ENCODE data around the gene EIF3A. TPM values are rescaled to one million over a fixed set of nuclear protein-coding genes. Genes with fewer than 3 reads are reported as not detected.

The EIF3A gene
- total RNA-seq, 1 donor: 135 TPM

DNA sequence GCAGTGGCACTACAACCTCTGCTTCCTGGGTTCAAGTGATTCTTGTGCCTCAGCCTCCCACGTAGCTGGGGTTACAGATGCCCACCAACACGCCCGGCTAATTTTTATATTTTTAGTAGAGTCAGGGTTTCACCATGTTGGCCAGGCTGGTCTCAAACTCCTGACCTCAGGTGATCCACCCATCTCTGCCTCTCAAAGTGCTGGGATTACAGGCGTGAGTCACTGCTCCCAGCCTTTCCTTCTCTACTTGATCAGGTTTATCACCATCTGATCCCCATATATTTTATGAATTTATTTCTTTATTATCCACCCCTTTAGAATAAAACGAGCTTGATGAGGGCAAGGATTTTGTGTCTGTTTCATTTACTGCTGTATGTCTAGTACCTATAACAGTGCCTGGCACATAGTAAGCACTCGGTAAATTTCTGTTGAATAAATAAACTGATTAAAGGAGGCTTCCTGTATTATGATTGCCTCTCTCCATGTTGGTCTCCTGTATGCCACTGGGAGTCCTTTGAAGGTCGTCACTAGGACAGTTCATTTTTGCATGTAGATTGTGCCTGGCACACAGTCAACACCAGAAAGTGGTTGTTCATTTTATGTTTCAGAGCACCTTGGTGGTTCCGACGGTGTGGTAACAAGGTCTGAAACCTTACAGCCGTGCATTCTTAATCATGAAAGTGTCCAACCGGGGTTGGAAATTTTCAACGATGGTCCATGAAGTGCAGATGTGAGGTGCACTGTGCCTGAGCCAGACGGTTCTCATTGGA is 9.6 kb upstream of the EIF3A start:
- Histone ChIP-seq H3K4me3 (ENCODE audit: insufficient read depth, low read length) (no peak overlapping the region), H3K4me2 (ENCODE audit: insufficient read depth, low read length) (no peak overlapping the region), H4K20me1 (ENCODE audit: insufficient read depth, low read length) (no peaks in the 10 kb centered on the region), H3K4me1 (ENCODE audit: insufficient read depth, low read length) (peaks cover 9% of the 10 kb centered on the region), H2AFZ (ENCODE audit: low read length) (no peak overlapping the region), H3K27ac (ENCODE audit: low read depth, low read length) (peak overlapping the region; percentile 10), H3K27me3 (ENCODE audit: insufficient read depth, low read length) (no peaks in the 10 kb centered on the region), H3K36me3 (ENCODE audit: insufficient read depth, low read length) (no peaks in the 10 kb centered on the region), H3K79me2 (ENCODE audit: insufficient read depth, low read length) (no peaks in the 10 kb centered on the region), H3K9me3 (ENCODE audit: low read depth, low read length) (no peaks in the 10 kb centered on the region)
- TF ChIP-seq, protein P1, sequence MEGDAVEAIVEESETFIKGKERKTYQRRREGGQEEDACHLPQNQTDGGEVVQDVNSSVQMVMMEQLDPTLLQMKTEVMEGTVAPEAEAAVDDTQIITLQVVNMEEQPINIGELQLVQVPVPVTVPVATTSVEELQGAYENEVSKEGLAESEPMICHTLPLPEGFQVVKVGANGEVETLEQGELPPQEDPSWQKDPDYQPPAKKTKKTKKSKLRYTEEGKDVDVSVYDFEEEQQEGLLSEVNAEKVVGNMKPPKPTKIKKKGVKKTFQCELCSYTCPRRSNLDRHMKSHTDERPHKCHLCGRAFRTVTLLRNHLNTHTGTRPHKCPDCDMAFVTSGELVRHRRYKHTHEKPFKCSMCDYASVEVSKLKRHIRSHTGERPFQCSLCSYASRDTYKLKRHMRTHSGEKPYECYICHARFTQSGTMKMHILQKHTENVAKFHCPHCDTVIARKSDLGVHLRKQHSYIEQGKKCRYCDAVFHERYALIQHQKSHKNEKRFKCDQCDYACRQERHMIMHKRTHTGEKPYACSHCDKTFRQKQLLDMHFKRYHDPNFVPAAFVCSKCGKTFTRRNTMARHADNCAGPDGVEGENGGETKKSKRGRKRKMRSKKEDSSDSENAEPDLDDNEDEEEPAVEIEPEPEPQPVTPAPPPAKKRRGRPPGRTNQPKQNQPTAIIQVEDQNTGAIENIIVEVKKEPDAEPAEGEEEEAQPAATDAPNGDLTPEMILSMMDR (IDR thresholded peaks at IDR 0.05; ENCODE audit: extremely low read depth, low read depth, low read length): no peak
- DNase-seq (ENCODE audit: insufficient read length, low spot score, missing footprints): no peak

DNA sequence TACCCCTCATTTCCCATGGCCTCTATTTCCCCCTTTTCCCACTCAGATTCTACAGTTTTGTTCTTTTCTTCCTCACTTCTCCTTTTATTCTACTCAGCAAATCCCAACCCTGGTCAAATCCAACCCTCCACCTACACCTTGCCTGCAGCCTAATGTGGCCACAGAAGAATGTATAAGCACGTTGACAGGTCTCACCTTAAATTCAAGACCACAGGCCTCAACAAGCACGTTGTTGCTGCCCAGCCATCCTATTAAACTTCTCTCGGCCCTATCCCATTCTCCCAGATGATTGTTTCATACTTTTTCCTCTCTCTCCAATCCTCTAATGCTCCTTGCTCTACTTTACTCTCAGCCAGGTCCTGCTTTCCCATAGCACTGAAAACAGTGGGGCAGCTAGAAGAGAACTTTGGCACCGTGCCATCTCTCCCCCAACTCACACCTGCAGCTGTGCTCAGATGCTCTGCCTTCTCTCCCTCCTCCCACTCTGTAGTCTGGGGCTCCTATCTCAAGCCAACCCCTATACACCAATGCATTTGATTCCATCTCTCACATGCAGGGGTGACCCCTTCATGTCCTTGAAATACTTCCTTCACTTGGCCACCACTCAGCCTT is 6.8 kb upstream of the EIF3A start:
- no peak overlapping the region for H3K4me3 ChIP-seq (ENCODE audit: insufficient read depth, low read length)
- H3K36me3 ChIP-seq (ENCODE audit: insufficient read depth, low read length): no peaks in the 10 kb centered on the region
- no peak overlapping the region for H3K4me2 ChIP-seq (ENCODE audit: insufficient read depth, low read length)
- no peaks in the 10 kb centered on the region for H3K79me2 ChIP-seq (ENCODE audit: insufficient read depth, low read length)
- H2AFZ ChIP-seq (ENCODE audit: low read length): no peak overlapping the region
- no peak overlapping the region for H3K27ac ChIP-seq (ENCODE audit: low read depth, low read length)
- H4K20me1 ChIP-seq (ENCODE audit: insufficient read depth, low read length): no peaks in the 10 kb centered on the region
- H3K9me3 ChIP-seq (ENCODE audit: low read depth, low read length): no peaks in the 10 kb centered on the region
- no peaks in the 10 kb centered on the region for H3K27me3 ChIP-seq (ENCODE audit: insufficient read depth, low read length)
- TF ChIP-seq, protein P1 (IDR thresholded peaks at IDR 0.05; ENCODE audit: extremely low read depth, low read depth, low read length): no peak
- no peak for DNase-seq (ENCODE audit: insufficient read length, low spot score, missing footprints)
- H3K4me1 ChIP-seq (ENCODE audit: insufficient read depth, low read length): peaks cover 9% of the 10 kb centered on the region

DNA sequence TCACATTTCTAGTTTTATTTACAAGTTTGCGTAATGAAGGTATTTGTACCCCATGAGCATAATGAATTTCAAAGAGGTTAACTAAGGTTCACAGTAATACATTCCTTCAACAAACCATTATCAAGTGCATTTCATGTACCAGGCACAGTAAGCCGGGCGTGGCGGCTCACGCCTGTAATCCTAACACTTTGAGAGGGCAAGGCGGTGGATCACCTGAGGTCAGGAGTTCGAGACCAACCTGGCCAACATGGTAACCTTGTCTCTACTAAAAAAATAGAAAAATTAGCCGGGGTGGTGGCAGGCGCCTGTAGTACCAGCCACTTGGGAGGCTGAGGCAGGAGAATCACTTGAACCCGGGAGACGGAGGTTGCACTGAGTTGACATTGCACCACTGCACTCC is 4.3 kb upstream of the EIF3A start:
- H2AFZ ChIP-seq (ENCODE audit: low read length): no peak overlapping the region
- no peaks in the 10 kb centered on the region for H3K36me3 ChIP-seq (ENCODE audit: insufficient read depth, low read length)
- H3K27me3 ChIP-seq (ENCODE audit: insufficient read depth, low read length): no peaks in the 10 kb centered on the region
- no peak for DNase-seq (ENCODE audit: insufficient read length, low spot score, missing footprints)
- peaks cover under 1% of the 10 kb centered on the region for H4K20me1 ChIP-seq (ENCODE audit: insufficient read depth, low read length)
- H3K4me1 ChIP-seq (ENCODE audit: insufficient read depth, low read length): peaks cover 4% of the 10 kb centered on the region
- TF ChIP-seq, protein P1 (IDR thresholded peaks at IDR 0.05; ENCODE audit: extremely low read depth, low read depth, low read length): no peak
- H3K9me3 ChIP-seq (ENCODE audit: low read depth, low read length): no peaks in the 10 kb centered on the region
- no peak overlapping the region for H3K27ac ChIP-seq (ENCODE audit: low read depth, low read length)
- H3K4me2 ChIP-seq (ENCODE audit: insufficient read depth, low read length): no peak overlapping the region
- H3K79me2 ChIP-seq (ENCODE audit: insufficient read depth, low read length): peaks cover 18% of the 10 kb centered on the region
- no peak overlapping the region for H3K4me3 ChIP-seq (ENCODE audit: insufficient read depth, low read length)

All from osteoblast (primary cell).